ENCODE results near the gene NARF.
"Not testable (repeated sequence)": the region's sequence is repeated elsewhere in the genome, so short reads cannot be mapped to it uniquely, and the experiment has no call there.

NARF gene

DNA sequence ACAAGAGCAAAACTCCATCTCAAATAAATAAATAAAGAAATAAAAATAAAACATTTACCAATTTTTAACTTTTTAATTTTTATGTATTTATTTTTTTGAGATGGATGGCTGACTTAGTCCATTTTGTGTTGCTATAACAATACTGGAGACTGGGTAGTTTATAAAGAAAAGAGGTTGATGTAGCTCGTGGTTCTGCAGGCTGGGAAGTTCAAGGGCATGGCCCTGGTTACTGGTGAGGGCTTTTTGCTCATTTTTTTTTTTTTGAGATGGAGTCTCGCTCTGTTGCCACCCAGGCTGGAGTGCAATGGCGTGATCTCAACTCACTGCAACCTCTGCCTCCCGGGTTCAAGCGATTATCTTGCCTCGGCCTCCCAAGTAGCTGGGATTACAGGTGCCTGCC lies 46.8 kb downstream of the NARF start:
- Histone ChIP-seq H3K79me2 (ENCODE audit: insufficient read depth, low read length) (no peaks in the 10 kb centered on the region), H3K27me3 (ENCODE audit: low read length) (no peaks in the 10 kb centered on the region), H4K20me1 (ENCODE audit: low read depth, low read length) (no peaks in the 10 kb centered on the region), H3K4me3 (ENCODE audit: insufficient read depth, low read length, poor library complexity, severe bottlenecking) (no peak overlapping the region), H3F3A (ENCODE audit: insufficient read depth) (0 out of 2 replicates have a peak, but pooled peaks cover 5% of the 10 kb centered on the region), H3K4me2 (ENCODE audit: low read depth, low read length, poor library complexity, severe bottlenecking) (no peak overlapping the region), H3K9me2 (replicated peaks; ENCODE audit: insufficient read depth, low read length) (no peaks in the 10 kb centered on the region), H3K27ac (ENCODE audit: low read depth, low read length) (no peak overlapping the region), H3K9me3 (ENCODE audit: insufficient read depth, low read length) (no peaks in the 10 kb centered on the region), H3K36me3 (ENCODE audit: low read length) (no peaks in the 10 kb centered on the region), H2AFZ (ENCODE audit: low read depth, low read length, severe bottlenecking) (no peak overlapping the region), H3K9ac (ENCODE audit: low read length) (no peak overlapping the region)
- TF ChIP-seq, protein P1, sequence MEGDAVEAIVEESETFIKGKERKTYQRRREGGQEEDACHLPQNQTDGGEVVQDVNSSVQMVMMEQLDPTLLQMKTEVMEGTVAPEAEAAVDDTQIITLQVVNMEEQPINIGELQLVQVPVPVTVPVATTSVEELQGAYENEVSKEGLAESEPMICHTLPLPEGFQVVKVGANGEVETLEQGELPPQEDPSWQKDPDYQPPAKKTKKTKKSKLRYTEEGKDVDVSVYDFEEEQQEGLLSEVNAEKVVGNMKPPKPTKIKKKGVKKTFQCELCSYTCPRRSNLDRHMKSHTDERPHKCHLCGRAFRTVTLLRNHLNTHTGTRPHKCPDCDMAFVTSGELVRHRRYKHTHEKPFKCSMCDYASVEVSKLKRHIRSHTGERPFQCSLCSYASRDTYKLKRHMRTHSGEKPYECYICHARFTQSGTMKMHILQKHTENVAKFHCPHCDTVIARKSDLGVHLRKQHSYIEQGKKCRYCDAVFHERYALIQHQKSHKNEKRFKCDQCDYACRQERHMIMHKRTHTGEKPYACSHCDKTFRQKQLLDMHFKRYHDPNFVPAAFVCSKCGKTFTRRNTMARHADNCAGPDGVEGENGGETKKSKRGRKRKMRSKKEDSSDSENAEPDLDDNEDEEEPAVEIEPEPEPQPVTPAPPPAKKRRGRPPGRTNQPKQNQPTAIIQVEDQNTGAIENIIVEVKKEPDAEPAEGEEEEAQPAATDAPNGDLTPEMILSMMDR (IDR thresholded peaks at IDR 0.05; ENCODE audit: insufficient read depth, low read length, poor library complexity, severe bottlenecking) = no peak
- TF ChIP-seq EZH2phosphoT487 (conservative IDR thresholded peaks at IDR 0.05; ENCODE audit: low read length) = no peak

DNA sequence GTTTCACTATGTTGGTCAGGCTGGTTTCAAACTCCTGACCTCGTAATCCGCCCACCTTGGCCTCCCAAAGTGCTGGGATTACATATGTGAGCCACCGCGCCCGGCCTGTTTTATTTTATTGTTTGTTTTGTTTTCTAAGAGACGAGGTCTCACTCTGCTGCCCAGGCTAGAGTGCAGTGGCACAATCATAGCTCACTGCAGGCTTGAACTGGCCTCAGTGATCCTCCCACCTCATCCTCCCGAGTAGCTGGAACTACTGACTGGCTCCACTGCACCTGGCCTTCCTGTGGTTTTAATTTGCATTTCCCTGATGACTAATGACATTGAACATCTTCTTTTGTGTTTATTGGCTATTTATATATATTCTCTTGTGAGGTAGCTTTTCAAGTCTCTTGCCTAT lies 47.9 kb downstream of the NARF start:
- H4K20me1 ChIP-seq (ENCODE audit: low read depth, low read length); H2AFZ ChIP-seq (ENCODE audit: low read depth, low read length, severe bottlenecking); H3K4me3 ChIP-seq (ENCODE audit: insufficient read depth, low read length, poor library complexity, severe bottlenecking); H3F3A ChIP-seq (ENCODE audit: insufficient read depth); H3K79me2 ChIP-seq (ENCODE audit: insufficient read depth, low read length); H3K27me3 ChIP-seq (ENCODE audit: low read length); H3K9ac ChIP-seq (ENCODE audit: low read length); H3K9me3 ChIP-seq (ENCODE audit: insufficient read depth, low read length); H3K36me3 ChIP-seq (ENCODE audit: low read length); H3K9me2 ChIP-seq (replicated peaks; ENCODE audit: insufficient read depth, low read length): not testable (repeated sequence)
- Histone ChIP-seq H3K27ac (ENCODE audit: low read depth, low read length) (0 out of 2 replicates have a peak overlapping the region, but pooled peaks have one; percentile 31), H3K4me2 (ENCODE audit: low read depth, low read length, poor library complexity, severe bottlenecking) (peak overlapping the region; percentile 64)

DNA sequence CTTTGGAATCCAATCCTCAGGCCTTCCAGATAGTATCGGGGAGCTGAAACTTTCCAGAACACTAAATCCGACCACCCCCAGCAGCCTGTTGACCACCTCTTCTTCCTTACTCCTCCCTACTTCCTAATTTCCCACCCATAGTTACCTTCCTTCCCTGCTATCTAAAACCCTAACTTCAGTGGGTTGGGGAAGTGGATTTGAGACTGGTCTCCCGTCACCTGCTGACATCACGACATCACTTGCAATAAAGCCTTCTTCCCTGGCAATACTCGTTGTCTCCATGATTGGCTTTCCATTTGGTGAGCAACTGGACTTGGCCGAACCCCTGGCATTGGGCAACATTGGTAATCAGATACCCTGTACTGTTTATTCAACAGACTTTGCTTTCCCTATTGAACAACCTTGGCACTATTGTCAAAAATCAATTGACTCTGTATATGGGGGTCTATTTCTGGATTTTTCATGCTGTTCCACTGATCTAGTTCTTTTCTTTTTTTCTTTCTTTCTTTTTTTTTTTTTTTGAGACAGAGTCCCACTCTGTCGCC lies 49.2 kb downstream of the NARF start:
- no peaks in the 10 kb centered on the region for H3K79me2 ChIP-seq (ENCODE audit: insufficient read depth, low read length)
- no peaks in the 10 kb centered on the region for H3K9me2 ChIP-seq (replicated peaks; ENCODE audit: insufficient read depth, low read length)
- H3F3A ChIP-seq (ENCODE audit: insufficient read depth) = 0 out of 2 replicates have a peak, but pooled peaks cover 5% of the 10 kb centered on the region
- no peak overlapping the region for H3K9ac ChIP-seq (ENCODE audit: low read length)
- H2AFZ ChIP-seq (ENCODE audit: low read depth, low read length, severe bottlenecking) = no peak overlapping the region
- H4K20me1 ChIP-seq (ENCODE audit: low read depth, low read length) = no peaks in the 10 kb centered on the region
- no peaks in the 10 kb centered on the region for H3K36me3 ChIP-seq (ENCODE audit: low read length)
- no peak overlapping the region for H3K4me3 ChIP-seq (ENCODE audit: insufficient read depth, low read length, poor library complexity, severe bottlenecking)
- no peak overlapping the region for H3K27ac ChIP-seq (ENCODE audit: low read depth, low read length)
- H3K27me3 ChIP-seq (ENCODE audit: low read length) = no peaks in the 10 kb centered on the region
- TF ChIP-seq, protein P1 (IDR thresholded peaks at IDR 0.05; ENCODE audit: insufficient read depth, low read length, poor library complexity, severe bottlenecking) = no peak
- no peak for TF ChIP-seq EZH2phosphoT487 (conservative IDR thresholded peaks at IDR 0.05; ENCODE audit: low read length)
- no peaks in the 10 kb centered on the region for H3K9me3 ChIP-seq (ENCODE audit: insufficient read depth, low read length)
- H3K4me2 ChIP-seq (ENCODE audit: low read depth, low read length, poor library complexity, severe bottlenecking) = no peak overlapping the region

DNA sequence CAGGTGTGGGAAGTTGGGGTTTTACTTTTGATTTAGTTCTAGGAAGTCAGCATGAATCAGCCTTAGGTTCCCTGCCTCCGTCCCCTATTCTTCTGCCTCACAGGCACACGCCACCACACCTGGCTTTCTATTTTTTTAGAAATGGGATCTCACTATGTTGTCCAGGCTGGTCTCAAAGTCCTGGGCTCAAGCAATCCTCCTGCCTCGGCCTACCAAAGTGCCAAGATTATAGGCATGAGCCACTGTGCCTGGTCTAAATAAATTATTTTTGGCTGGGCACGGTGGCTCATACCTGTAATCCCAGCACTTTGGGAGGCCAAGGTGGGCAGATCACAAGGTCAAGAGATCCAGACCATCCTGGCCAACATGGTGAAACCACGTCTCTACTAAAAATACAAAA lies 53.1 kb downstream of the NARF start:
- H3K27me3 ChIP-seq (ENCODE audit: low read length) = not testable (repeated sequence)

DNA sequence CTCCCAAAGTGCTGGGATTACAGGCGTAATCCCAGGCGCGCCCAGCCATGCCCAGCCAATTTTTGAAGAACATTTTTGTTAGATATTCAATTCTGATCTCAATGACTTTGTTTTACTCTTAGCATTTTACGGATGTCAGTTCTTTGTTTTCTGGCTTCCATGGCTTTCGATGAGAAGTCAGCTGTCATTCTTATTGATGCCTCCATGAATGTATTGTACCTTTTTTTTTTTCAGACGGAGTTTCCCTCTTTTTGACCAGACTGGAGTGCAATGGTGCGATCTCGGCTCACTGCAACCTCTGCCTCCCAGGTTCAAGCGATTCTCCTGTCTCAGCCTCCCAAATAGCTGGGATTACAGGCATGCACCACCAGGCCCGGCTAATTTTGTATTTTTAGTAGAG lies 55.3 kb downstream of the NARF start:
- not testable (repeated sequence) for H3K4me2 ChIP-seq (ENCODE audit: low read depth, low read length, poor library complexity, severe bottlenecking); H3K4me3 ChIP-seq (ENCODE audit: insufficient read depth, low read length, poor library complexity, severe bottlenecking); H3K9me2 ChIP-seq (replicated peaks; ENCODE audit: insufficient read depth, low read length); H2AFZ ChIP-seq (ENCODE audit: low read depth, low read length, severe bottlenecking); H4K20me1 ChIP-seq (ENCODE audit: low read depth, low read length); H3F3A ChIP-seq (ENCODE audit: insufficient read depth); H3K36me3 ChIP-seq (ENCODE audit: low read length); H3K27ac ChIP-seq (ENCODE audit: low read depth, low read length); H3K9ac ChIP-seq (ENCODE audit: low read length); H3K27me3 ChIP-seq (ENCODE audit: low read length); H3K79me2 ChIP-seq (ENCODE audit: insufficient read depth, low read length); H3K9me3 ChIP-seq (ENCODE audit: insufficient read depth, low read length)

More for the DNA sequence above, 53.1 kb downstream of the NARF start:
- H3K27ac ChIP-seq (ENCODE audit: low read depth, low read length); H3K36me3 ChIP-seq (ENCODE audit: low read length); H3F3A ChIP-seq (ENCODE audit: insufficient read depth); H3K4me3 ChIP-seq (ENCODE audit: insufficient read depth, low read length, poor library complexity, severe bottlenecking); H3K9me2 ChIP-seq (replicated peaks; ENCODE audit: insufficient read depth, low read length); H3K4me2 ChIP-seq (ENCODE audit: low read depth, low read length, poor library complexity, severe bottlenecking); H2AFZ ChIP-seq (ENCODE audit: low read depth, low read length, severe bottlenecking); H3K9me3 ChIP-seq (ENCODE audit: insufficient read depth, low read length); H4K20me1 ChIP-seq (ENCODE audit: low read depth, low read length); H3K9ac ChIP-seq (ENCODE audit: low read length); H3K79me2 ChIP-seq (ENCODE audit: insufficient read depth, low read length): not testable (repeated sequence)

Measured in SU-DHL-6 (cell line).